Duodenal mucosa (tissue), 2 donors: ENCODE measurements around the gene HNF1B.
A peak's percentile ranks its signal among the peaks of the same experiment; 100 is the strongest.

Experiments
- H3K27ac ChIP-seq: one replicate; pipeline ENCODE4 v1.7.0; 2013; ENCODE audit warnings: low read depth, low read length
- H3K27me3 ChIP-seq, 2 donors: one replicate each; pipeline ENCODE4 v1.7.0; 2013; ENCODE audit warnings: low read length in 2 of 2, control low read depth in 1 of 2; ENCODE audit not compliant: insufficient read depth in 2 of 2, control insufficient read depth in 1 of 2
- H3K36me3 ChIP-seq, 2 donors: one replicate each; pipeline ENCODE4 v1.7.0; 2013; ENCODE audit warnings: low read length in 2 of 2, control low read depth in 1 of 2; ENCODE audit not compliant: insufficient read depth in 2 of 2, control insufficient read depth in 1 of 2
- H3K4me1 ChIP-seq, 2 donors: one replicate each; pipeline ENCODE4 v1.7.0; 2013; ENCODE audit warnings: low read length in 2 of 2, control low read depth in 1 of 2; ENCODE audit not compliant: insufficient read depth in 2 of 2, control insufficient read depth in 1 of 2
- H3K4me3 ChIP-seq, 2 donors: one replicate each; pipeline ENCODE4 v1.7.0; 2013; ENCODE audit warnings: low read length in 2 of 2, low read depth in 1 of 2
- H3K9ac ChIP-seq, 2 donors: one replicate each; pipeline ENCODE4 v1.7.0; 2013; ENCODE audit warnings: low read length in 2 of 2, low read depth in 1 of 2
- H3K9me3 ChIP-seq, 2 donors: one replicate each; pipeline ENCODE4 v1.7.0; 2013; ENCODE audit warnings: low read length in 2 of 2, control low read depth in 1 of 2; ENCODE audit not compliant: control insufficient read depth in 1 of 2

The HNF1B gene

DNA sequence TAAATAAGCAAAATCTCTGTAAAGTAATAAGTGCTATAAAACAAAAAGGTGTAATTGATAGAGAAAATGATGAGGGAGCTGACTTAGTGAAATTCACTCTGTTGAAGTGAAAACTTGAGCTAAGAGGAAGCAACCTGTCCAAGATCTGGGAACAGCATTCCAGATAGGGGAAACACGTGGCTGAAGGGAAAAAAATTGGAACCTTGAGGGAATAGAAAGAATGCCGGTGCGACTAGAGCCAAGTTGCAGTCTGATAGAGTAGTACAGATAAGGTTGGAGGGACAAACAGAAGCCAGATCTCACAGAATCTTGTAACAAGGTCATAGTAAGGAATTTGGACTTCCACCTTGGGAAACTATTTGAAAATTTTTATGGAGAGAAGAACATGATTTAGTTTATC, 101.0 kb downstream of the HNF1B start:
- peak overlapping the region; percentile 90 to 96 for H3K4me3 ChIP-seq
- H3K36me3 ChIP-seq: peaks cover 9 to 10% of the 10 kb centered on the region in 2 donors
- H3K4me1 ChIP-seq: peaks cover 22 to 27% of the 10 kb centered on the region in 2 donors
- no peaks in the 10 kb centered on the region for H3K9me3 ChIP-seq
- peaks cover 0 to 3% of the 10 kb centered on the region in 2 donors for H3K27me3 ChIP-seq
- no peak overlapping the region for H3K27ac ChIP-seq
- peak overlapping the region; percentile 22 to 91 for H3K9ac ChIP-seq

DNA sequence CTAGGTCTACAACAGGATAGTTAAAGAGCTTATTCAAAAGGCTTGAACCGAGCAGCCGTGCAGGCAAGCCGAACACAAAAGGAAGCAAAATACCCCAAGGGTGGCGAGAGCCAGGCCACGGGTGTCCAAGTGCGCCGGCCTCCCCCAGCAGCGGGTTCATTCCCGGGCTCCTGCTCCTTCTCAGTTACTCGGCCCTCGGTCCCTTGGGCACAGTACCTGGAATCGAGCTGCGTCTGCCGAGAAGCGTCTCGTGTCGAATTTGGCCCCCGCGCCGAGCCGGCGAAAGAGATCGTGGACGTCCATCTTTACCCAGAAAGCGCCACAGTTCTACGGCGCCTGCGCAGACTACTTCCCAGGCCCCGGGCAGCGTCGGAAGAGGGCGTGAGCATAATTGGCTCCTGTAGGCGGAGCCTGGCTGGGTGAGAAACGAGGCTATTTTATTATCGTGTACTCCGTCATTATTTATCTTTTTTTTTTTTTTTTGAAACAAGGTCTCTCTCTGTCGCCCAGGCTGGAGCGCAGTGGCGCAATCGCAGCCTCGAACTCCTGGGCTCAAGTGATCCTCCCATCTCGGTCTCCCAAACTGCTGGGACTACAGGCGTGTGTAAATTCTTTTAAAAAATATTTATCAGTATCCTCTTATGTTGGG, 101.6 kb downstream of the HNF1B start, which contains the start of gene DDX52:
TSS of gene DDX52 (minus strand) at position 329 of the 649 bp plus-strand sequence. CDS start at position 303, 26 bp downstream.
- Histone ChIP-seq H3K9me3 (no peaks in the 10 kb centered on the region), H3K36me3 (peaks cover 9 to 10% of the 10 kb centered on the region in 2 donors), H3K9ac (peak within 1 kb of the TSS; percentile 91 to 92), H3K4me3 (peak within 1 kb of the TSS; percentile 90 to 96), H3K27me3 (peaks cover 0 to 3% of the 10 kb centered on the region in 2 donors), H3K4me1 (peaks cover 19 to 23% of the 10 kb centered on the region in 2 donors), H3K27ac (peak within 1 kb of the TSS; percentile 67)

DNA sequence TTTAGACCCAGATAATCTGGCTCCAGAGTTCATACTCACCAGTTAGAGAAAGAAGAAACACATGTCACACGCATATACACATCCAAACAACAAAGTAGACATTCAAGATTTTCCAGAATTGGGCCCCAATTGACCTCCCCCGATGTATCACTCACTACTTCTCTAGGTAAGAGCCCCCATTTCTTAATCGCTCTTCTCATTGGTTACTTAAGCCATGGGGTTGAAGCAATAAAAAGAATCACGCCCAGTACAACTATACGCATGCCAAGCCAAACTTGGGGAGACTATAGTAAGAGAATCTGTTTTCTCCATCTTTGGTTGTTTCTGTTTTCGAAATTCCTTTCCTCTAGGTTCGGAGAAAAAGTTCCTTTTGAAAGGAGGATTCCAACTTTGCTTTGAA, 102.2 kb downstream of the HNF1B start:
- peaks cover 0 to 3% of the 10 kb centered on the region in 2 donors for H3K27me3 ChIP-seq
- H3K9ac ChIP-seq: peak overlapping the region; percentile 91 to 92
- H3K36me3 ChIP-seq: peaks cover 12 to 13% of the 10 kb centered on the region in 2 donors
- H3K27ac ChIP-seq: peak overlapping the region; percentile 67
- H3K9me3 ChIP-seq: no peaks in the 10 kb centered on the region
- peaks cover 19 to 23% of the 10 kb centered on the region in 2 donors for H3K4me1 ChIP-seq
- H3K4me3 ChIP-seq: peak overlapping the region; percentile 90 to 96

DNA sequence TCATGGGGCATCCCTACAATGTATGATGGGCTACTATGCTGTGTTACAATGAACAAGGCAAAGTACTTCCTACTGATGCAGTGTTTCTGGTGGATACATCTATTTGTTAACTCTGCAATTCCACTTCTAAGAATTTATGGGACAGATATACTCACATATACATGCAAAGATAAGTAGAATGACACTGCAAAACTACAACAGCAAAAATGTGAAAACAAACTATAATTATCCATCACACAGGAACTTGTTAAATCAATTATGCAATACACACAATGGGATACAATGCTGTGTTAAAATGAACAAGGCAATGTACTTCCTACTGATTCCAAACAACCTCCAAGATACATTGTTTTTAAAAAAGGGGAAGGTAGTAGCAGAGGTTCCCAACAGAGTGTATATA, 104.8 kb downstream of the HNF1B start:
- H3K9me3 ChIP-seq: no peaks in the 10 kb centered on the region
- peaks cover 19 to 23% of the 10 kb centered on the region in 2 donors for H3K4me1 ChIP-seq
- peaks cover 13 to 28% of the 10 kb centered on the region in 2 donors for H3K36me3 ChIP-seq
- no peak overlapping the region for H3K27ac ChIP-seq
- no peak overlapping the region for H3K4me3 ChIP-seq
- H3K27me3 ChIP-seq: peaks cover 0 to 3% of the 10 kb centered on the region in 2 donors
- H3K9ac ChIP-seq: no peak overlapping the region

DNA sequence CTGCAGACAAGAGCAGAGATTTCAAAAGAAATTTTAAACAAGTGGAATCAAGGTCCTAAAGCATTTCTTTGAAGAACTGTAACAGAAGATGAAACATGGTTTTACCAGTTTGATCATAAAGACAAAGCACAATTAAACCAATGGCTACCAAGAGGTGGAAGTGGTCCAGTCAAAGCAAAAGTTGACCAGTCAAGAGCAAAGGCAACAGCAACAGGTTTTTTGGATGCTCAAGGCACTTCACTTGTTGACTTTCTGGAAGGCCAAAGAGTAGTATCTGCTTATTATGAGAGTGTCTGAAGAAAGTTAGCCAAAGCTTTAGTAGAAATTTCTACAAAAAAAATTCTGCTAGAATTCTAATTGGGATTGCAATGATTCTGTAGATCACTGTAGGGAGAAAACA, 106.9 kb downstream of the HNF1B start:
- Histone ChIP-seq H3K4me1 (peaks cover 9 to 13% of the 10 kb centered on the region in 2 donors), H3K9me3 (no peaks in the 10 kb centered on the region), H3K9ac (no peak overlapping the region), H3K27me3 (no peaks in the 10 kb centered on the region), H3K4me3 (no peak overlapping the region), H3K36me3 (peaks cover 13 to 35% of the 10 kb centered on the region in 2 donors), H3K27ac (no peak overlapping the region)
